Colon (tissue), 2 donors: ENCODE data around the gene FBXL17.

ENCODE experiments used
- FAIRE-seq: peaks from 2 replicates; lab custom pipeline; 2012; peaks lifted over from hg19 to GRCh38; lab: Jason Lieb, UNC
- donor health status: control.
- donor health status: control.

The FBXL17 gene

GRCh38 chr5:107990881-107991810 lies 390.8 kb downstream of the FBXL17 start:
- FAIRE-seq = no peak

- no peak for FAIRE-seq
Measured at GRCh38 chr5:107985144-107985543, 396.8 kb downstream of the FBXL17 start.

GRCh38 chr5:107982703-107983425 lies 399.0 kb downstream of the FBXL17 start:
- no peak for FAIRE-seq

GRCh38 chr5:107980923-107981692 lies 400.8 kb downstream of the FBXL17 start:
- FAIRE-seq = no peak

- FAIRE-seq = no peak
Measured at GRCh38 chr5:107979900-107980299, 402.0 kb downstream of the FBXL17 start.

GRCh38 chr5:107979291-107979690 lies 402.6 kb downstream of the FBXL17 start:
- FAIRE-seq = no peak

GRCh38 chr5:107977550-107978071 lies 404.3 kb downstream of the FBXL17 start:
- FAIRE-seq = no peak

GRCh38 chr5:107975568-107975967 lies 406.3 kb downstream of the FBXL17 start:
- no peak for FAIRE-seq

GRCh38 chr5:107971846-107972245 lies 410.1 kb downstream of the FBXL17 start:
- no peak for FAIRE-seq

GRCh38 chr5:107969847-107970246 lies 412.1 kb downstream of the FBXL17 start:
- FAIRE-seq = no peak

- FAIRE-seq = no peak
Measured at GRCh38 chr5:107968998-107969397, 412.9 kb downstream of the FBXL17 start.

GRCh38 chr5:107968406-107968843 lies 413.5 kb downstream of the FBXL17 start:
- FAIRE-seq = no peak

GRCh38 chr5:107966201-107966600 lies 415.7 kb downstream of the FBXL17 start:
- no peak for FAIRE-seq

GRCh38 chr5:107964722-107965121 lies 417.2 kb downstream of the FBXL17 start:
- FAIRE-seq = no peak

- no peak for FAIRE-seq
Measured at GRCh38 chr5:107959573-107960279, 422.2 kb downstream of the FBXL17 start.

GRCh38 chr5:107958861-107959260 lies 423.0 kb downstream of the FBXL17 start:
- FAIRE-seq = no peak

- FAIRE-seq = no peak
Measured at GRCh38 chr5:107958432-107958831, 423.5 kb downstream of the FBXL17 start.

GRCh38 chr5:107957051-107957450 lies 424.8 kb downstream of the FBXL17 start:
- no peak for FAIRE-seq

- no peak for FAIRE-seq
Measured at GRCh38 chr5:107955321-107955720, 426.6 kb downstream of the FBXL17 start.

GRCh38 chr5:107954254-107954653 lies 427.6 kb downstream of the FBXL17 start:
- FAIRE-seq = no peak

- no peak for FAIRE-seq
Measured at GRCh38 chr5:107952450-107952849, 429.4 kb downstream of the FBXL17 start.

- FAIRE-seq = no peak
Measured at GRCh38 chr5:107951309-107951708, 430.6 kb downstream of the FBXL17 start.
